Liver (tissue), 9 donors: Measurements from ENCODE around the gene ATE1. TPM values are rescaled to one million over a fixed set of nuclear protein-coding genes. Genes with fewer than 3 reads are reported as not detected.

ENCODE experiments used
- DNase-seq: peaks from one replicate; pipeline ENCODE4 v3.0.0-alpha.2; 2017; ENCODE audit warnings: low spot score
- H3K27ac ChIP-seq, 2 donors: one replicate each; pipeline ENCODE4 v1.7.0; 2013; ENCODE audit warnings: inconsistent platforms in 2 of 2, low read length in 2 of 2, control low read depth in 1 of 2, low read depth in 1 of 2, mild to moderate bottlenecking in 1 of 2
- H3K27me3 ChIP-seq, 4 donors: one replicate each; pipeline versions ENCODE4 v1.6.1 to v1.7.0; 2013; ENCODE audit warnings: low read length in 3 of 4, inconsistent platforms in 1 of 4, mild to moderate bottlenecking in 1 of 4, moderate library complexity in 1 of 4; ENCODE audit not compliant: control insufficient read depth in 4 of 4, insufficient read depth in 4 of 4
- H3K36me3 ChIP-seq, 4 donors: one replicate each; pipeline versions ENCODE4 v1.6.1 to v1.7.0; 2013; ENCODE audit warnings: low read length in 3 of 4, mild to moderate bottlenecking in 3 of 4, low read depth in 1 of 4, moderate library complexity in 1 of 4; ENCODE audit not compliant: control insufficient read depth in 4 of 4, insufficient read depth in 3 of 4
- H3K4me1 ChIP-seq, 4 donors: one replicate each; pipeline versions ENCODE4 v1.6.1 to v1.7.0; 2013; ENCODE audit warnings: low read length in 3 of 4, mild to moderate bottlenecking in 3 of 4, moderate library complexity in 1 of 4; ENCODE audit not compliant: control insufficient read depth in 4 of 4, insufficient read depth in 4 of 4
- H3K4me3 ChIP-seq, 3 donors: one replicate each; pipeline versions ENCODE4 v1.6.1 to v1.7.0; 2013; ENCODE audit warnings: low read length in 3 of 3, control low read depth in 1 of 3, low read depth in 1 of 3, mild to moderate bottlenecking in 1 of 3
- H3K9ac ChIP-seq, 2 donors: one replicate each; pipeline ENCODE4 v1.7.0; 2013; ENCODE audit warnings: low read length in 2 of 2, mild to moderate bottlenecking in 2 of 2, moderate library complexity in 2 of 2, control low read depth in 1 of 2, low read depth in 1 of 2
- H3K9me3 ChIP-seq, 4 donors: one replicate each; pipeline versions ENCODE4 v1.6.1 to v1.7.0; 2013; ENCODE audit warnings: low read length in 3 of 4; ENCODE audit not compliant: control insufficient read depth in 4 of 4
- FOXA1 ChIP-seq: IDR thresholded peaks from 2 replicates; pipeline ENCODE4 v1.6.1; 2016; ENCODE audit warnings: antibody characterized with exemption
- FOXA2 ChIP-seq: IDR thresholded peaks from 2 replicates; pipeline ENCODE4 v1.6.1; 2016; ENCODE audit warnings: antibody characterized with exemption
- GABPA ChIP-seq, 2 donors: IDR thresholded peaks in 1 of 2; conservative IDR thresholded peaks in 1 of 2; 2 replicates each; pipeline ENCODE4 v1.6.1; 2016; ENCODE audit warnings: antibody characterized with exemption in 2 of 2, mild to moderate bottlenecking in 1 of 2, moderate library complexity in 1 of 2
- HNF4A ChIP-seq, 2 donors: conservative IDR thresholded peaks; 2 replicates each; pipeline ENCODE4 v1.6.1; 2016; ENCODE audit warnings: antibody characterized with exemption in 2 of 2, mild to moderate bottlenecking in 2 of 2
- HNF4G ChIP-seq: IDR thresholded peaks from 2 replicates; pipeline ENCODE4 v1.6.1; 2016; ENCODE audit warnings: antibody characterized with exemption
- JUND ChIP-seq, 2 donors: IDR thresholded peaks; 2 replicates each; pipeline ENCODE4 v1.6.1; 2016; ENCODE audit warnings: antibody characterized with exemption in 2 of 2
- RXRA ChIP-seq, 2 donors: IDR thresholded peaks; 2 replicates each; pipeline ENCODE4 v1.6.1; 2017 to 2018; ENCODE audit warnings: antibody characterized with exemption in 2 of 2, mild to moderate bottlenecking in 1 of 2
- TAF1 ChIP-seq: conservative IDR thresholded peaks from 2 replicates; pipeline ENCODE4 v1.6.1; 2016; ENCODE audit warnings: antibody characterized with exemption, mild to moderate bottlenecking
- YY1 ChIP-seq: IDR thresholded peaks from 2 replicates; pipeline ENCODE4 v1.6.1; 2016; ENCODE audit warnings: antibody characterized with exemption, mild to moderate bottlenecking
- WGBS: extraction: QIAGEN DNeasy Blood & Tissue Kit; methylation state at CpG from one replicate; pipeline ENCODE4 v1.1.7; 2013; 5-methylcytosine and 5-hydroxymethylcytosine counted together
- polyA plus RNA-seq, 2 donors: library from polyadenylated mRNA; stranded (reverse) in 1 of 2; unstranded in 1 of 2; fragments of 200-250 nt in 1 of 2; fragments of >200 nt in 1 of 2; fragmentation: Nextera tagmentation in 1 of 2; extraction: Ambion mirVana in 1 of 2; gene quantifications; one replicate each; pipeline versions ENCODE4 v1.2.1 to v1.2.3, GENCODE V29; 2013 to 2015
- total RNA-seq, 2 donors: library from RNA; depleted of rRNA; stranded (reverse); fragments of >200 nt; gene quantifications; one replicate each; pipeline ENCODE4 v1.2.3, GENCODE V29; 2014
- TF ChIP-seq, protein P1 (sequence below): IDR thresholded peaks from 2 replicates; pipeline ENCODE4 v1.6.1; 2016; ENCODE audit warnings: antibody characterized with exemption
- TF ChIP-seq, protein P2 (sequence below): fragments of 150-350 bp; IDR thresholded peaks from 2 replicates; pipeline ENCODE4 v1.5.1; 2017; ENCODE audit warnings: improper control_type of control experiment, low read depth, low read length; ENCODE audit not compliant: missing input control
- TF ChIP-seq, protein P3 (sequence below): IDR thresholded peaks from 2 replicates; pipeline ENCODE4 v1.6.1; 2016; ENCODE audit warnings: antibody characterized with exemption
- TF ChIP-seq, protein P4 (sequence below): IDR thresholded peaks from 2 replicates; pipeline ENCODE4 v1.6.1; 2016; ENCODE audit warnings: antibody characterized with exemption
- donor health status: healthy.
- donor health status: healthy.
- donor health status: healthy.
- donor health status: healthy.
- donor health status: healthy.

Gene ATE1
- total and polyA plus RNA-seq, 4 donors = 7.9 to 34.9 (median 13.5) TPM

DNA sequence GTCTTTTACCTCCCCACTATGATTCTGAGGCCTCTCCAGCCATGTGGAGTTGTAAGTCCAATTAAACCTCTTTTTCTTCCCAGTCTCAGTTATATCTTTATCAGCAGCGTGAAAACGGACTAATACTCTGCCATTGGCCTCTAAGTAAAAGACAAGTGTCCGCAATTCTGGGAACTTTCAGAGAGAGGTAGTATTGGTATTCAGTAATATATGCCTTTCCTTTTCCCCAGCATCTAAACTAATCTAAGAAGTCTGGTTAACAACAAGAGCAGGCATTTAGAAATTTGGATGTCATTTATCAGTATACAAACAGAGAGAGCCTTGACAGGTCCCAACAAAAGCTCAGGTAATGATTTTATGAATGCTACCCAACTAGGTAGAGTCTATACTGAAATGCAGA is 95.2 kb downstream of the ATE1 start:
- TF ChIP-seq, protein P1, sequence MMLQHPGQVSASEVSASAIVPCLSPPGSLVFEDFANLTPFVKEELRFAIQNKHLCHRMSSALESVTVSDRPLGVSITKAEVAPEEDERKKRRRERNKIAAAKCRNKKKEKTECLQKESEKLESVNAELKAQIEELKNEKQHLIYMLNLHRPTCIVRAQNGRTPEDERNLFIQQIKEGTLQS = no peak
- TF ChIP-seq, protein P2, sequence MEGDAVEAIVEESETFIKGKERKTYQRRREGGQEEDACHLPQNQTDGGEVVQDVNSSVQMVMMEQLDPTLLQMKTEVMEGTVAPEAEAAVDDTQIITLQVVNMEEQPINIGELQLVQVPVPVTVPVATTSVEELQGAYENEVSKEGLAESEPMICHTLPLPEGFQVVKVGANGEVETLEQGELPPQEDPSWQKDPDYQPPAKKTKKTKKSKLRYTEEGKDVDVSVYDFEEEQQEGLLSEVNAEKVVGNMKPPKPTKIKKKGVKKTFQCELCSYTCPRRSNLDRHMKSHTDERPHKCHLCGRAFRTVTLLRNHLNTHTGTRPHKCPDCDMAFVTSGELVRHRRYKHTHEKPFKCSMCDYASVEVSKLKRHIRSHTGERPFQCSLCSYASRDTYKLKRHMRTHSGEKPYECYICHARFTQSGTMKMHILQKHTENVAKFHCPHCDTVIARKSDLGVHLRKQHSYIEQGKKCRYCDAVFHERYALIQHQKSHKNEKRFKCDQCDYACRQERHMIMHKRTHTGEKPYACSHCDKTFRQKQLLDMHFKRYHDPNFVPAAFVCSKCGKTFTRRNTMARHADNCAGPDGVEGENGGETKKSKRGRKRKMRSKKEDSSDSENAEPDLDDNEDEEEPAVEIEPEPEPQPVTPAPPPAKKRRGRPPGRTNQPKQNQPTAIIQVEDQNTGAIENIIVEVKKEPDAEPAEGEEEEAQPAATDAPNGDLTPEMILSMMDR = no peak
- TF ChIP-seq TAF1 (no peak), HNF4A (conservative IDR thresholded peaks at IDR 0.05) (no peak)
- TF ChIP-seq, protein P3, sequence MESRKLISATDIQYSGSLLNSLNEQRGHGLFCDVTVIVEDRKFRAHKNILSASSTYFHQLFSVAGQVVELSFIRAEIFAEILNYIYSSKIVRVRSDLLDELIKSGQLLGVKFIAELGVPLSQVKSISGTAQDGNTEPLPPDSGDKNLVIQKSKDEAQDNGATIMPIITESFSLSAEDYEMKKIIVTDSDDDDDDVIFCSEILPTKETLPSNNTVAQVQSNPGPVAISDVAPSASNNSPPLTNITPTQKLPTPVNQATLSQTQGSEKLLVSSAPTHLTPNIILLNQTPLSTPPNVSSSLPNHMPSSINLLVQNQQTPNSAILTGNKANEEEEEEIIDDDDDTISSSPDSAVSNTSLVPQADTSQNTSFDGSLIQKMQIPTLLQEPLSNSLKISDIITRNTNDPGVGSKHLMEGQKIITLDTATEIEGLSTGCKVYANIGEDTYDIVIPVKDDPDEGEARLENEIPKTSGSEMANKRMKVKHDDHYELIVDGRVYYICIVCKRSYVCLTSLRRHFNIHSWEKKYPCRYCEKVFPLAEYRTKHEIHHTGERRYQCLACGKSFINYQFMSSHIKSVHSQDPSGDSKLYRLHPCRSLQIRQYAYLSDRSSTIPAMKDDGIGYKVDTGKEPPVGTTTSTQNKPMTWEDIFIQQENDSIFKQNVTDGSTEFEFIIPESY = no peak
- DNase-seq = no peak
- H3K36me3 ChIP-seq = peaks cover 0 to 18% (median 17%) of the 10 kb centered on the region in 4 donors
- WGBS = 97% methylated on average over 3 of the region's 3 CpGs
- H3K9me3 ChIP-seq = no peaks in the 10 kb centered on the region
- no peak overlapping the region for H3K9ac ChIP-seq
- H3K4me1 ChIP-seq = no peaks in the 10 kb centered on the region
- H3K27me3 ChIP-seq = no peaks in the 10 kb centered on the region
- H3K27ac ChIP-seq = no peak overlapping the region
- no peak overlapping the region for H3K4me3 ChIP-seq

DNA sequence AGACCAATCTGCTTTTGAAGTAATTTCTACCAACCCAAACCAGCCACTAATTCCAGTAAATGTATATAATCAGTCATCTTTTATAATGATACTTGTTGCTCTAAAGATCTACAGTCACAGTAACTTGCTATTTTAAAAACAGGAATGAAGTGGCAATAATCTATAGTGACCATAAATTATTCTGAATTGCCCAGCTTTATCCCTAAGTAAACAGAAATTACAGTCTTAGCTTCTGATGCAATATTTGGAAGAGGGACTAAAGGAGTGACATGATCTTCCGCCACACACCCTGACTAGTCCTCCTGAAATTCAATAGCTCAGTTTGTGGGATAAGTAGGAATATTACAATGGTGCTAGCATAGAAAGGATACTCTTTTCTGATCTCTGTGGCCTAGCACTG is 96.1 kb downstream of the ATE1 start:
- H3K4me3 ChIP-seq = no peak overlapping the region

More for the DNA sequence above, 96.1 kb downstream of the ATE1 start:
- TF ChIP-seq HNF4G (no peak), FOXA2 (no peak), JUND (IDR thresholded peaks at IDR 0.05) (no peak), YY1 (no peak), GABPA (IDR thresholded peaks at IDR 0.05 in 1 of 2, conservative IDR thresholded peaks at IDR 0.05 in 1 of 2) (no peak), RXRA (IDR thresholded peaks at IDR 0.05) (no peak), TAF1 (no peak), FOXA1 (no peak)
- TF ChIP-seq, protein P2 = no peak
- TF ChIP-seq, protein P4, sequence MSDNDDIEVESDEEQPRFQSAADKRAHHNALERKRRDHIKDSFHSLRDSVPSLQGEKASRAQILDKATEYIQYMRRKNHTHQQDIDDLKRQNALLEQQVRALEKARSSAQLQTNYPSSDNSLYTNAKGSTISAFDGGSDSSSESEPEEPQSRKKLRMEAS = no peak
- TF ChIP-seq, protein P3 = no peak
- no peak overlapping the region for H3K9ac ChIP-seq
- WGBS = 91% methylated on average over 1 of the region's 1 CpG
- H3K36me3 ChIP-seq = peaks cover 0 to 18% (median 17%) of the 10 kb centered on the region in 4 donors
- no peaks in the 10 kb centered on the region for H3K9me3 ChIP-seq
- DNase-seq = no peak
- no peak overlapping the region for H3K27ac ChIP-seq
- no peaks in the 10 kb centered on the region for H3K27me3 ChIP-seq
- no peaks in the 10 kb centered on the region for H3K4me1 ChIP-seq
